Measurements from ENCODE around the gene C17orf113.
A peak's percentile ranks its signal among the peaks of the same experiment; 100 is the strongest.
"Not testable (repeated sequence)": the region's sequence is repeated elsewhere in the genome, so short reads cannot be mapped to it uniquely, and the experiment has no call there.

Gene C17orf113

DNA sequence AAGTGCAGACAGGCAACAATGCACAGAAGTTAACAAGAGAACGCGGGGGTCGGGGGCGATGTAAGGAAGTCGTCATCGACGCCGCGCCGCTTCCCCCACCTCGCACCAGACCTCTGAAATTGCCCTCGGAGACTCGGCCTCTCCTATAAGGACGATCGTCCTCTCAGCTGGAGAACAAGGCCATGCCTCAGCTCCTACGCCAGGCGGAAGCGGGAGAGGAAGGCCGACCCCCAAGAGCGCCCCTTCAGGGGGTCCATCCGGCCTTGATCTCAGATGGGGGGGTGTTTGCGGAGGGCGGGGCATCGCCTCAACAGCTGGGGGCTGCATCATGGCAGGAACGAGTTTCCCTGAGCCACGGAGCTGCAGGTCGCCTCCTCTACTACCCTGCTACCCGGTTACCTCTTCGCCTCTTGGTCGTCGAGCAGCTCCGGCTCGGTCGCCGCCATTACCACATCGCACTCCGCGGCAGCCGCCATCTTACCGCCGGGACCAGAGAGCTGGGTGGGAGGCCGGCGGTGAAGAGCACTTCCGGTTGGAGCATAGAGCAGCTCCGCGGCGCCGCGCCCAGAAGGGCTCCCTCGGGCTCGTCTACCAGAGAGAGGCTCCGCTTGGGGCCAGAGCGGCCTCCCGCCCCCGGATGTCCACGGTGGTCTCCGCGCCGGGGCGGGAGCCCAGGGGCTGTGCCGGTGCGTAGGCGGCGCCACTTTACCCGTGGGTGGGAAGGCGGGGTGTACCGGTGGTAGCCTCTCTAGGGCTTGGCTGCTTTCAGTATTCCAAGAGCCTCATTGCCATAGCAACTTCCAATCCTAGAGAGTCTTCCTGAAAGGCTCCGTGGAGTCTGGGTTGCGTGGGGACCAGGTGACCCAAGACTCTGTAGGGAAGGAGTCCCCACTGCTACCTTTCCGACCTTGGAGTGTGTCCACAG lies 33.2 kb downstream of the C17orf113 start, which contains the start of gene DNAJC7:
Gene DNAJC7 (minus strand): TSS at position 499 of the 925 bp plus-strand sequence. CDS start 23 bp downstream, at position 476.
- DNase-seq (ENCODE audit: low spot score): peak; percentile 94

DNA sequence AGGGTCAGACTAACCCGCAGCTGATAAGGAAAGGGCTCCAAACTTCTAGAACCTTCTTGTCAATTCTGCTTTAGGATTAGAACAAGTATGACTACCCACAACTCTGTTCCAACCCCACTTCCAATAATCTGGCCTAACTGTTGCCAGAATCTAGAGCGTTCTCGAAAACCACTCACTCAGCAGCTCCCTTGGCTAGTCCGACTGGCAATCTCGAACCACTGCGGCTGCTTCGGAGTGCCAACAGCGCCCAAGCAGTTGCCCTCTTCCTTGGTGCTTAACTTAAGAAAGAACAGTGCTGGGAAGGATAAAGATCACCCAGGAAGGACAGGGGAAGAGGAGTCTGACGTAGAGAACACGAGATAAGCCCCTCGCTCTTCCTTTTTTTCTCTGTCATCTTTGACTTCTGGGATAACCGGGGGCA lies 34.0 kb downstream of the C17orf113 start:
- no peak for DNase-seq (ENCODE audit: low spot score)

DNA sequence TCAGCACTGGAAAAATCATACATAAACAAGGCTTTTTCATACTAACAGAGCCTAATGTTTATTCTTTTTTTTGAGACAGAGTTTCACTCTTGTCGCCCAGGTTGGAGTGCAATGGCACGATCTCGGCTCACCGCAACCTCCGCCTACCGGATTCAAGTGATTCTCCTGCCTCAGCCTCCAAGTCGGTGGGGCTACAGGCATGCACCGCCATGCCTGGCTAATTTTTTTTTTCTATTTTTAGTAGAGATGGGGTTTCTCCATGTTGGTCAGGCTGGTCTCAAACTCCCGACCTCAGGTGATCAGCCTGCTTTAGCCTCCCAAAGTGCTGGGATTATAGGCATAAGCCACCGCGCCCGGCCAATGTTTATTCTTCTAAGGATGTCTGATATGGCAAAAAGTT lies 36.7 kb downstream of the C17orf113 start:
- not testable (repeated sequence) for DNase-seq (ENCODE audit: low spot score)

DNA sequence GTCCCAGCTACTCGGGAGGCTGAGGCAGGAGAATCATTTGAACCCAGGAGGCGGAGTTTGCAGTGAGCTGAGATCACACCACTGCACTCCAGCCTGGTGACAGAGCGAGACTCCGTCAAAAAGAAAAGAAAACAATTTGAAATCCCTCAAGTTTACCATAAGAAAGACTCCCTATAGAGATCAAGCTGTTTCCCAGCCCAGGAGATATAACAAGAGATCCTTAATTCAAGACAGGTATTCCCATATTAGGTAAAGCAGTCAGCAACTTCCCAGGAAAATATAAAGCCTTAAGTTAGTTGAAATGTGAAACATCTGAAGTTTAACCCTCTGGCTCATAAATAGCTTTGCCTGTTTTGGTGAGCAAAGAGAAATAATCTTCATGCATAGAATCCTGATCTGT lies 38.0 kb downstream of the C17orf113 start:
- not testable (repeated sequence) for DNase-seq (ENCODE audit: low spot score)

DNA sequence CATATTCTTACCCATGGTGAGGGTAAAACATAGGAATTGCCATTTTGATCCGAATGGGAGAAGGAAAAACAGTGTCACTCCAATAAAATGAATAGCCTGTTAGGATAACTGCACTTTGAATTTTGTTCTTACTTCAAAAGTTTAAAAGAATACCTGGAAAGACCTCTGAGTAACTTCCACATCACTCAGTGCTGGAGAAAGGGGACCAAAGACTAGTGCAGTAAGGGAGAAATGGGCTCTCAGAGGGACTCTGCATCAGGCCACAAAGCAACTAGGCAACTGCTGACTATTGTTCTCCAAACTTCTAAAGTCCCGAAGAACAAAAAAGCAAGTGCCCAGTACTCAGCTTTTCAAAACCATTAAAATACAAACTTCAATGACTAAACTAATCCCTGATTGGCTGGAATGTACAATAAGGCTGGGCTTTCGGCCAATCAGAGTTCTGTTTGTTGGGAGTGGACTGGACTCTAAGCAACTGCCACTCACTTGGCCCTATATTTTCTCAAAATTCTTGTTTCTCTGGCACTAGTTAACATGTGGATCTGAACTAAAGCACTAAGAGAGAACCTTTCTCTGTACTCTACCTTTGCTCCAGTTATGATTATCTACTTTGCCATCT lies 39.4 kb downstream of the C17orf113 start:
- DNase-seq (ENCODE audit: low spot score): peak; percentile 68

DNA sequence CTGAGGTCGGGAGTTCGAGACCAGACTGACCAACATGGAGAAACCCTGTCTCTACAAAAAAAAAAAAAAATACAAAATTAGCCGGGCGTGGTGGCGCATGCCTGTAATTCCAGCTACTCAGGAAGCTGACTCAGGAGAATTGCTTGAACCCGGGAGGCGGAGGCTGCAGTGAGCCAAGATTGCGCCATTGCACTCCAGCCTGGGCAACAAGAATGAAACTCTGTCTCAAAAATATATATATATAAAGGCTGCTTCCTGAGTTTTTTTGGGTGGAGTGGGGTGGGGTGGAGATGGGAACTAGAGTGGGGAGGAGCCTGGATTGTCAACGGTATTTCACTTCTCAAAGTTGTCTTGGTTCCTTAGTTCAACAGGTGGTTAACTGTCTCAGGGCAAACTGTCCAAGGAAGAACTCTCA lies 40.1 kb downstream of the C17orf113 start:
- DNase-seq (ENCODE audit: low spot score): not testable (repeated sequence)

DNA sequence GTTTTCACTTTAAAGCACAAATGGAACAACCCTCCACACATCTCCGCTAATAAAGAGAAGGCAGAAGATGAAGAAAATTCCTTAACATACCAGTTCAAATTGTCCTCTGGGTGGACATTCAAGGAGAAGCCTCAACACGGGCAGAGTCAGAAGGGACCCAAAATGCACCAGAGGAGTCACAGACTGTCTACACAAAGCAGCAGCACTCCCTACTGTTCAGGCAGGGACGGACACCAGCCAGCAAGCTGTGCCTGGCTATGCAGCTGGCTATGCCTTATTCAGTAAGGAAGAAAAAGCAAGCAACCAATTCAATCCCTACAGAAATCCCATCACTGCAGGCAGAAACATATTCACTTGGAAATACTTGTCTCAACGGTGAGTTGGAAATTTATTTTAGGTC lies 41.2 kb downstream of the C17orf113 start:
- no peak for DNase-seq (ENCODE audit: low spot score)

DNA sequence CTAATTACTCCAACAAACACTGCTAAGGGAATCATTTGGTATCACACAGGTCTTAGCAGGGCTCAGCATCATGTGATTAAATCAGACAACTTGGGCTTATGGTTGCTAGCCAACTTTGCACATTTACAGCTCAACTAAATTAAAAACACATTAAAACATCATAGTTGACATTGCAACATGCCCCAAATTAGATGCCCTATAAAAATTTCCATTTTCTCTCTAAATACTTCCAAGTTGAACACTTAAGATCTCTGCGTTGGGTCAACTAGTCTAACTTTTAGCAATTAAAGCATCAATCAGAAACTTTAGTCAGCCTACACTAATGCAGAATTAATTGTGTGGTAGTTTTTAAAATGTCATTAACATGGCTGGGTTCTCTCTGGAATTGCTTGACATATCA lies 45.2 kb downstream of the C17orf113 start:
- no peak for DNase-seq (ENCODE audit: low spot score)

DNA sequence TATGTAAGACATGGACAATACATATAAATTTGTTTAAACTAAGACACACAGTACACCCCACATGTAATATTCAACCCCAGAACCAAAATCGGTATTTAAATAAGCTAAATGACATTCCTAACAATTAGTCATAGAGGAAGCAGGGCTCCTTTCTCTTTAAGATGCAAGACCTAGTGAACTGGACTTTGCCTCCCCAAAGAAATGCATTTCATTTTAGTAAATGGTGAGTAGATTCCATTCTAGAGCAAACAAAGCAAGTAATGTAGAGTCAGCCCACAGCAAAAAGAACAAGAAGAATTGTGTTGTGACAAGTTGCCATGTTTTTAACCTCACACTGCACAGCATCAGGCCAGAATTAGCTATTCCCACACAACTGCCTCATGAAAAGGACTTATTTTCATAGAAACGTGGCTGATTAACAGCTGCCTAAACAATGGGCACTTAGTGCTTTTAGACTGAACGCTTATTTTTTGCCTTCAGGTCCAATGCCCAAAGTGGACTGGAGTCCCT lies 47.6 kb downstream of the C17orf113 start:
- DNase-seq (ENCODE audit: low spot score): no peak

DNA sequence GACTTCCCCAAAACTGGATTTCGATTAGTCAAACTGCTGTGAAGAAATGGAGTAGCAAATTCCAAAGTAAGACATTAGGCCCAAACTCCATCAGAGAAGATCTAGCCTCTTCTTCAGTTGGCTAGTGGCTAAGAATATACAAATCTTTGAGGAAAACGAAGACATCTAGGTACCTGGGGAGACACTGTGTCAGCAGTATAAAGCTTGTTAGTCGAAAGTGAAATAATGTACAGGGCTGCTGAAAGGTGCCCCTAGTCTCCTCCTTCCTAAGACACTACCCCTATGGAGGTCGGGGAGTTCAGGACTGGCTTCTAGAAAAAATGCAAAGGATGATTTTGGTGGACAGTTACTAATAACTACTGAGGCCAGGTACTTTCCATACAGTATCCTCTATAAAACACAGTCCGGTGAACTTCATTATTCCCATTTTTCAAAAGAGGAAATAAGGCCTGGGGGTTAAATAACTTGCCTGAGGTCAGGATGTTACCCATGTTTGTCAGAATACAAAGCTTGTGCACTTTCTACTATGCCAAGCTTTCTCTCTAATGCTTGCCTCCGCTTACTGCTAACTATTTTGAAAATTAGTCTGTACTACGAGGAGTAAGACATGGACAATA lies 48.1 kb downstream of the C17orf113 start:
- no peak for DNase-seq (ENCODE audit: low spot score)

DNA sequence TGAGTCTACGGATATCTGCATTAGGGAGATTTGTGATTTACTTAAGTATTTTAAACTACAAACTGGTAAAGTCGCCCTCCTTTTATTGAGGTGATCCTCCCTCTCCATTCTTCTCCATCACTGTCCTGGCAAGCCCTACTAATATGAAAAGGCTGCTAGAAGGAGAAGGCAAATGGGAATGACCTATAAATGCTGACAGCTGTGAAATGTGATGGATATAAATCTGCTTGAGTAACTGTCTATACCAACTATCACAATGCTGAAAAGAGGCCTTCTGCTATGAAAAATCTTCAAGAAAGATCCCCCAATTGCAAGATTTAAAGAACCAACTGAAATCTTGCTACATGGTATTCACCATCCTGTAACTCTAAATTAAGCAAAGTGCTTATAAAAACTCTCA lies 48.7 kb downstream of the C17orf113 start:
- no peak for DNase-seq (ENCODE audit: low spot score)

DNA sequence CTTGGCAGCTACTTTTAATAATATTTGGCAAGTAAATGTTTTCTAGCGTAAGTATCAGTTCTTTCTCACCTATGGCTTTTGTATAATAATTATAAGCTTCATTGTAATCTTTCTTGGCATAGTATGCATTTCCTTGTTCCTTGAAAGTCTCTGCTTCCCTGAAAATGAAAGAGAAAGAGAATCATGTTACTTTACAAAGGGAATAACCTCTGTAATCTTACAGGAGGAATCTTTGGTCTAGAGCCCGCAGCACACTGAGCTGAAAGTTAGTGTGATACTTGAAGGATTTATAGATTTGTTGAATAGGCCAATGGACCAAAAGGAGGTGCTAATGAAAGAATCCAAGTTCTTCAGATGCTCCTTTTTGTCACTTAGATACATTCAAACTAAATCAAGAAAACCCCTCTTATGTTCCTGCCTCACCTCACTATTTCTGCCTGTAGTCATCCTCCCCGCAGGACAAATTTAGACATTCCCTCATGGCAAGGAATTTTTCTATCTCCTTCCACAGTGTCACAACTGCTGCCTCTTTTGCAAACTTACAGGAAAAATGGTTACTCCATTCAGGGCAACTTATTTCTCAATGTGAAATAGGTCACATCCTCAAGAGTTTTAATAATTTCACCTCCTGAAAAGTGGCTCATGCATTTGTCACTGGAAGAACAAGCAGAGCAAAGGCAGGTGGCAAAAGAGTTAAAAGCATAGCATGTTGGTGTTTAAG lies 49.8 kb downstream of the C17orf113 start:
- DNase-seq (ENCODE audit: low spot score): no peak

DNA sequence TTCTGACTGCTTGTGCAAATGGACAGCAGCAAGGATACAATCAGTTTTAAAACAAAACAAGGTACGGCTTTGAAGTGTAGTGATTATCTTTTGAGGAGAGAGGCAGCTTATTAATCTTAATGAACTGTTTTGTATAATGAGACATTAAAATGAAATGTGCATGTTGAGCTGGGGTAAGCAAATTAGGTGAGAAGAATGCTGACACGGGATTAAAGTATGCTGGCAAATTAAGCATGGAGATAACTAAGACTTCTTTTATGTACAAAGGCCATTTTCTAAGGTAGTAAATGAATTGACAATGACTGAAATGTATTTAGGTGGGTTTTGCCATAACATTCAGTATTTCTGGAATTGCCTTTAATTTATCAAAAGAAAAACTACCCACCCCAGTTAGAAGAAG lies 51.9 kb downstream of the C17orf113 start:
- DNase-seq (ENCODE audit: low spot score): no peak

DNA sequence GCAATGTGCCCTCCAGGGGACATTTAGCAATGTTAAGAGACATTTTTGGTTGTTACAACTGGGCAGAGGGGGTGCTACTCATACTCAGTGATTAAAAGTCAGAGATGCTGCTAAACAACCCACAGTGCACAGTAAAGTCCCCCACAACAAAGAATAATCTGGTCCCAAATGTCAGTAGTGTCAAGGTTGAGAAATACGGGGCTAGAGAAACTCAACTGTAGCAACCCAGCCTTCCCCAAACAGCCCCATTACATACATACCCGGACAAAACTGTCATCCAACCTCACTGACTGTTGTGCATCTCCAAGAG lies 53.6 kb downstream of the C17orf113 start:
- DNase-seq (ENCODE audit: low spot score): no peak

DNA sequence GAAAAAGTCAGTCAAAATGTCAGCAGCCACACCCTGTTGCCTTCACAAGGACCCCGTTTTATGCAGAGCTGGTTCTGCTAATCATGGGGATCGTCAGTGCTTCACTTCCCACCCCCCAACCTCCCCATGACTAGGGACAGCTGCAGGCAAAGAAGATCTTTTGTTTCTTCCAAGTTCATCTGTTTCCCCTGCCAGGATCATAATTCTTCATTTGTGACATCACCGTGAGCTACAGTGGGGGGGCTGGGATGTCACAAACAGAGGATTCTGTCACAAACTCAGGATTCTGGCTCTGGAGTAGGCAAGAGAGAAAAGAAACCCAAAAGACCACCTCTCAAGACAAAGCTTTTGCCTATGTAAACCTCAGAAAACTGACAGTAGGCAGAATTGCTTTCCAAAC lies 57.8 kb downstream of the C17orf113 start:
- no peak for DNase-seq (ENCODE audit: low spot score)

DNA sequence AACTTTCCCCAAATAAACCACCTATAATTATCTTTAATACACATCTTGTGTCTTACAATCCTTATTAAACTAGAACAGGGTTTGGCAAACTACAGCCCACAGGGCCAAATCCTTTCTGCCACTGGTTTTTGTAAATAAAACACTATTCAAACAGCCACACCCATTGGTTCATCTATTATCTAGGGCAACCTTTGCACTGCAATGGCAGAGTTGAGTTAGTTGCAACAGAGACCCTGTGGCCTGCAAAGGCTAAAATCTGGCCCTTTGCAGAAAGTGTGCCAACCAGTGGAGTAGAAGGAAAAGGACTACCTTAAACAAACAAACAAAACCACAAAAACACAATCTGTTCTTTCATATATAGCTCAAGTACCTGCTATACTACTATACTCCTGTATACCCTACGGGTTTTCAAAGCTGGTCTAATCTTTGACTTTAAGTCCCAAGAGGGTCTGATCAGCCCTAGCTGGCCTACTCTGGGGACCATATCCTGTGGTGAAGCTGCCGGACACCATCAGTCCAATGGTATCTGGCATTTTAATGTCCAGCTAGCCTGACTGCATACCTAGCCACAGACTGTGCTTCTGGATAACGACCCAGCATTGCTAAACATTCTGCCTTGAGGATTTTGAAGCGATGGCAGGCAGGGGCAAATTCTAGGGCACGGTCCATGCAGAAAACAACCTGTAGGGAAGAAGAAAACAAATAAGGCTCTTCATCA lies 60.5 kb downstream of the C17orf113 start:
- DNase-seq (ENCODE audit: low spot score): no peak

DNA sequence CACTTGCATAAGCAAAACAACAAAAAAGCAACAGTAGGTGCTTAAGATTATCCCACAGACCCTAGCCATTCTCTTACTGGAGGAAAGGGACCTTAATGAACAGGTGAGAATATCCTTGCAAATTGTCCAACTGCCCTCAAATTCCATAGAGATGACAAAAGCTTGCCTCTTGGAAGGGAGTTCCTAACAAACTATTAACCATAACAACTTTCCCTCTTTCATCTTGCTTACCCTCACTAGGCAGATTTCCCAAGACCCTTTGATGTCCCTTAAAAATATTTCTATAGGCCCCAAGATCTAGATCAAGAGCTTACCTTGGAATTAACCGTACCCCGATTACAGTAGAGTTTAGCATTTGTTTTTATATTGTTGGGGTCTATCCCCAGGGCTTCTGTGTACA lies 62.0 kb downstream of the C17orf113 start:
- DNase-seq (ENCODE audit: low spot score): no peak
